Lower leg skin (tissue), 3 donors: ENCODE measurements around the gene TFEB.

Experiments
- CTCF ChIP-seq, 3 donors: fragments of 450-650 bp; IDR thresholded peaks; one replicate each; pipeline ENCODE4 v1.5.1; 2016; ENCODE audit warnings: antibody characterized with exemption in 3 of 3, mild to moderate bottlenecking in 3 of 3, moderate library complexity in 2 of 3
- POLR2A ChIP-seq, 2 donors: fragments of 450-650 bp; IDR thresholded peaks; one replicate each; pipeline ENCODE4 v1.6.1; 2016 to 2017; ENCODE audit warnings: antibody characterized with exemption in 2 of 2, mild to moderate bottlenecking in 1 of 2, moderate library complexity in 1 of 2

- no peak for TF ChIP-seq CTCF (IDR thresholded peaks at IDR 0.05)
- TF ChIP-seq POLR2A (IDR thresholded peaks at IDR 0.05) = no peak
Observed at GRCh38 chr6:41702771-41703494, 32.5 kb downstream of the TFEB start.
